ENCODE results near the gene JMJD8. TPM values are rescaled to one million over a fixed set of nuclear protein-coding genes. Genes with fewer than 3 reads are reported as not detected.
"Not testable (repeated sequence)": the region's sequence is repeated elsewhere in the genome, so short reads cannot be mapped to it uniquely, and the experiment has no call there.

Gene JMJD8
- total and polyA plus RNA-seq, 3 experiments from 2014 or later, result 53.0 to 56.6 (median 55.9) TPM

DNA sequence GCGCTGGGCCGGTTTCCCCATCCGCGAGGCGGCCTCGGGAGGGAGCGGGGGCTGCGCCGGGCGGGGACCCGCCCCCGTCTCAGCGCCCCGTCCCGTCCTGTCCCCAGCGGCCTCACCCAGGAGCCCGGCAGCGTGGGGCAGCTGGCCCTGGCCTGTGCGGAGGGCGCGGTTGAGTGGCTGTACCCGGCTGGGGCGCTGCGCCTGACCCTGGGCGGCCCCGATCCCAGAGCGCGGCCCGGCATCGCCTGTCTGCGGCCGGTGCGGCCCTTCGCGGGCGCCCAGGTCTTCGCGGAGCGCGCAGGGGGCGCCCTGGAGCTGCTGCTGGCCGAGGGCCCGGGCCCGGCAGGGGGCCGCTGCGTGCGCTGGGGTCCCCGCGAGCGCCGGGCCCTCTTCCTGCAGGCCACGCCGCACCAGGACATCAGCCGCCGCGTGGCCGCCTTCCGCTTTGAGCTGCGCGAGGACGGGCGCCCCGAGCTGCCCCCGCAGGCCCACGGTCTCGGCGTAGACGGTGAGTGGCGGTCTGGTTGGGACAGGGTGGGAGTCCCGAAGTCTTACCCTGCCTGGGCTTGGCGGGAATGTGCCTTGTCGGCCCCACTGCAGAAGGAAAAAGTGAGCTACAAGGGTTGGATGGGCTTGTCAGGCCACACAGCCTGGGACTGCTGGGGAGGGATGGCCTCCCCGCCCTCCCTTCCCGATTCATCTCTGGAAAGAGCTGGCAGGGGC is 31.5 kb upstream of the JMJD8 start:
- peaks cover 5% of the 10 kb centered on the region for H3K27me3 ChIP-seq (ENCODE audit: insufficient read depth, low read length, poor library complexity, severe bottlenecking)
- H3K9me3 Mint-ChIP-seq, result no peaks in the 10 kb centered on the region
- H3K9me3 ChIP-seq (ENCODE audit: low read length), result no peaks in the 10 kb centered on the region
- H3K4me3 ChIP-seq (ENCODE audit: low read length), result no peak overlapping the region
- H3K27ac Mint-ChIP-seq, result peak overlapping the region in 1 of 8 donors; percentile 30
- POLR2A ChIA-PET, result interaction anchor here (0.8 to 5.9 kb wide), 9 partner anchors 11 to 73 kb away, joined by 3 to 53 read pairs (median 5); partner anchors contain the start of genes CCDC78, CHTF18, CIAO3 and HAGHL
- H3K4me3 Mint-ChIP-seq, result peak overlapping the region; percentile 30 to 88 (median 58)
- H3K4me1 Mint-ChIP-seq, result peaks cover 15 to 32% (median 23%) of the 10 kb centered on the region in 3 donors
- H3K27me3 Mint-ChIP-seq, result peaks cover 0 to 7% of the 10 kb centered on the region in 2 donors
- no peaks in the 10 kb centered on the region for H3K36me3 ChIP-seq (ENCODE audit: insufficient read depth, low read length)
- DNase-seq, result no peak
- H3K36me3 Mint-ChIP-seq, result no peaks in the 10 kb centered on the region
- H3K27ac ChIP-seq (ENCODE audit: low read depth, low read length), result no peak overlapping the region
- CTCF ChIA-PET, result interaction anchor here (0.6 to 22.8 kb wide), 5 partner anchors 7 to 314 kb away, joined by 3 to 332 read pairs (median 59); partner anchors contain the start of genes ANTKMT, CCDC78, CHTF18 and CIAO3
- peaks cover 22% of the 10 kb centered on the region for H3K4me1 ChIP-seq (ENCODE audit: insufficient read depth, low read length)

DNA sequence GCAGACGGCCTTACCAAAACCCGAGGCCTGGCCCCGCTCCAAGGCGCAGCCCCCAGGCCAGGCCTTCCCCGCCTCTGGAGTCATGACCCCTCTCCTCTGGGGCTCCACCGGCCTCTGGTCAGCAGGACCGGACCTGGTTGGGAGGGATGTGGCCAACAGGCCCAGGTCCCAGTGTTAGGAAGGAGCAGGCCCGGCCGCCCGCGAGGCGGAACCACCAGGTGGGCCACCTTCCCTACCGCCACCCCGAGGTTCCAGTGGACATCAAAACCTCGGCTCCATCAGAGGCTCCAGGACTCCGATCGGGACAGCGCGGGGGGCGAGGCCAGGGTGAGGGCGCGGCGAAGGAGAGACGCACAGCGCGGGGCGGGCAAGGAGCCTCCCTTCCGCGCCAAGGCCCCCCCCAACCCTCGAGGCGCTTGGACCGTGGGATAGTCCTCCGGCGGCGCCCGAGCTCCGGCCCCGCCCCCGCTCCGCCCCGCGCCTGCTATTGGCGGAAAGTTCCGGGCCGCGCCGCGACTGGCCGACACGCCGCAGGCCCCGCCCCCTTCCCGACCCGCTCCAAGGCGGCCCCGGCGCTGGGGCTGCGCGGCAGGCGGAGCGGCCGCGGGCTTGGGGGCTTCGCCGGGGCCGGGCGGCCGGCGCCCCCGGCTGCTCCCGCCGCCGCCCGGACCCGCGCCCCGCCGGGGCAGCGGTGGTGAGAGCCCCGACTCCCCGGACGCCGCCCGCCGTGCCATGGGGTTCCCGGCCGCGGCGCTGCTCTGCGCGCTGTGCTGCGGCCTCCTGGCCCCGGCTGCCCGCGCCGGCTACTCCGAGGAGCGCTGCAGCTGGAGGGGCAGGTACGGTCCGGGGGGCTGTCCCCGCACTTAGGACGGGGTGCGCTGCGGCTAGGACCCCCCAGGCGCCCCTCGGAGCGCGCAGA is 30.7 kb upstream of the JMJD8 start, which contains the start of gene METRN:
METRN (plus strand) TSS at position 561 of the 919 bp plus-strand sequence; CDS start at position 733, 172 bp downstream.
- Histone ChIP-seq H3K27ac (ENCODE audit: low read depth, low read length) (no peak within 1 kb of the TSS), H3K36me3 (ENCODE audit: insufficient read depth, low read length) (no peaks in the 10 kb centered on the region), H3K4me3 (ENCODE audit: low read length) (no peak within 1 kb of the TSS), H3K4me1 (ENCODE audit: insufficient read depth, low read length) (peaks cover 14% of the 10 kb centered on the region), H3K9me3 (ENCODE audit: low read length) (no peaks in the 10 kb centered on the region), H3K27me3 (ENCODE audit: insufficient read depth, low read length, poor library complexity, severe bottlenecking) (peaks cover 13% of the 10 kb centered on the region)
- H3K27me3 Mint-ChIP-seq, result peaks cover 0 to 13% of the 10 kb centered on the region in 2 donors
- no peaks in the 10 kb centered on the region for H3K9me3 Mint-ChIP-seq
- H3K4me1 Mint-ChIP-seq, result peaks cover 11 to 25% (median 16%) of the 10 kb centered on the region in 3 donors
- CTCF ChIA-PET, result interaction anchor here (5.6 to 22.8 kb wide), 3 partner anchors 8 to 71 kb away, joined by 59 to 332 read pairs (median 108); partner anchors contain the start of genes ANTKMT, CCDC78, CHTF18 and CIAO3
- peak within 1 kb of the TSS; percentile 56 to 88 (median 58) for H3K4me3 Mint-ChIP-seq
- POLR2A ChIA-PET, result interaction anchor here (0.6 to 5.9 kb wide), 7 partner anchors 11 to 74 kb away, joined by 3 to 53 read pairs (median 5); partner anchors contain the start of genes CCDC78, CHTF18, CIAO3 and HAGHL
- no peaks in the 10 kb centered on the region for H3K36me3 Mint-ChIP-seq
- peak within 1 kb of the TSS in 1 of 8 donors; percentile 54 for H3K27ac Mint-ChIP-seq
- peak; percentile 84 to 90 (median 88) for DNase-seq

DNA sequence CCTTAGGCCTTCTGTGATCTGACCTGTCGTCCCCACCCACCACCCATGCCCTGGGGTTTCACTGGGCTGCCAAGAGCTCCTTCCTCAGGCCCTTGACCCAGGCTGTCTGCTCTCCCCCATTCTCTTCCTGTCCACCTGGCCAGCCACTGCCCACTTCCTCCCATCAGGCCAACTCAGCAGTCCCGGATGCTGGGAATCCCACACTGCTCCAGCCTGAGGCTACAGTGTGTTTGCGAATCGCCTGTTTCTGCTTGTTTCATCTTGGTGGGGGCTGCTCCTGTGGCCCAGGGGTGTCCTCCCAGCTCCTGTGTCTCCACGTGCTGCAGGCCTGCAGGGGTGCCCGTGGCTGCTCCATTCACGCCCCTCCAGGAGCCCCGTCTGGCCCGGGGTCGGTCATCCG is 29.9 kb upstream of the JMJD8 start:
- Histone ChIP-seq H3K36me3 (ENCODE audit: insufficient read depth, low read length) (no peaks in the 10 kb centered on the region), H3K9me3 (ENCODE audit: low read length) (no peaks in the 10 kb centered on the region), H3K27ac (ENCODE audit: low read depth, low read length) (no peak overlapping the region), H3K27me3 (ENCODE audit: insufficient read depth, low read length, poor library complexity, severe bottlenecking) (peaks cover 20% of the 10 kb centered on the region), H3K4me3 (ENCODE audit: low read length) (no peak overlapping the region), H3K4me1 (ENCODE audit: insufficient read depth, low read length) (peaks cover 7% of the 10 kb centered on the region)
- Mint-ChIP-seq H3K9me3 (no peaks in the 10 kb centered on the region), H3K36me3 (no peaks in the 10 kb centered on the region), H3K4me1 (peaks cover 6 to 18% (median 9%) of the 10 kb centered on the region in 3 donors), H3K27ac (peak overlapping the region in 1 of 8 donors; percentile 54), H3K4me3 (peak overlapping the region in 6 of 7 donors; percentile 29 to 83 (median 42)), H3K27me3 (peaks cover 2 to 20% of the 10 kb centered on the region in 2 donors)
- DNase-seq, result no peak
- ChIA-PET CTCF (interaction anchor here (0.9 to 22.8 kb wide), 4 partner anchors 9 to 71 kb away, joined by 3 to 332 read pairs (median 84); partner anchors contain the start of genes ANTKMT, CCDC78, CHTF18 and CIAO3), POLR2A (interaction anchor here (0.6 to 5.9 kb wide), 5 partner anchors 12 to 74 kb away, joined by 3 to 53 read pairs (median 5); partner anchors contain the start of genes CCDC78, CHTF18, HAGHL and RPUSD1)

DNA sequence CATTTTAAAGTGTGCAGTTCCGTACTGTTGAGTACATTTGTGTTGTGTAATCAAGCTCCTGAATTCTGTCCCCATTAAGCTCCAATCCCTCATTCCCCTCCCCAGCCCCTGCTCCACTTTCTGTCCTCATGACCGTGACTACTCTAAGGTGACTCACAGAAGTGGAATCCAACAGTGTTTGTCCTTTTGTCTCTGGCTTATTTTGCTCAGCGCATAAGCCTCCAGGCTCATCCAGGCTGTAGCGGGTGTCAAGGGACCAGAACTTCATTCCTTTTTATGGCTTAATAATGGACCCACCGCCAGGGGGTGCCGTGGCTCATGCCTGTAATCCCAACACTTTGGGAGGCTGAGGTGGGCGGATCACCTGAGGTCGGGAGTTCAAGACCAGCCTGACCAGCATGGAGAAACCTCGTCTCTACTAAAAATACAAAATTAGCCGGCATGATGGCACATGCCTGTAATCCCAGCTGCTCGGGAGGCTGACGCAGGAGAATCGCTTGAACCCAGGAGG is 28.7 kb upstream of the JMJD8 start:
- CTCF ChIA-PET, result interaction anchor here (0.7 to 22.8 kb wide), 14 partner anchors 10 to 387 kb away, joined by 3 to 332 read pairs (median 4); partner anchors contain the start of genes ANTKMT, CCDC78, CHTF18 and CIAO3
- H3K36me3 Mint-ChIP-seq; H3K4me3 ChIP-seq (ENCODE audit: low read length); H3K9me3 ChIP-seq (ENCODE audit: low read length); H3K36me3 ChIP-seq (ENCODE audit: insufficient read depth, low read length); H3K4me1 ChIP-seq (ENCODE audit: insufficient read depth, low read length); H3K27ac ChIP-seq (ENCODE audit: low read depth, low read length); H3K9me3 Mint-ChIP-seq: not testable (repeated sequence)
- Mint-ChIP-seq H3K27me3 (peaks cover 14 to 33% of the 10 kb centered on the region in 2 donors), H3K4me3 (peak overlapping the region in 2 of 7 donors; percentile 26 to 65), H3K4me1 (peaks cover 3 to 12% (median 4%) of the 10 kb centered on the region in 3 donors), H3K27ac (peak overlapping the region in 1 of 8 donors; percentile 54)
- POLR2A ChIA-PET, result interaction anchor here (0.7 to 5.9 kb wide), 3 partner anchors 13 to 72 kb away, joined by 3 to 53 read pairs (median 3); partner anchors contain the start of genes CCDC78 and HAGHL
- H3K27me3 ChIP-seq (ENCODE audit: insufficient read depth, low read length, poor library complexity, severe bottlenecking), result peaks cover 33% of the 10 kb centered on the region
- DNase-seq, result peak in 2 of 5 donors; percentile 30 to 38

DNA sequence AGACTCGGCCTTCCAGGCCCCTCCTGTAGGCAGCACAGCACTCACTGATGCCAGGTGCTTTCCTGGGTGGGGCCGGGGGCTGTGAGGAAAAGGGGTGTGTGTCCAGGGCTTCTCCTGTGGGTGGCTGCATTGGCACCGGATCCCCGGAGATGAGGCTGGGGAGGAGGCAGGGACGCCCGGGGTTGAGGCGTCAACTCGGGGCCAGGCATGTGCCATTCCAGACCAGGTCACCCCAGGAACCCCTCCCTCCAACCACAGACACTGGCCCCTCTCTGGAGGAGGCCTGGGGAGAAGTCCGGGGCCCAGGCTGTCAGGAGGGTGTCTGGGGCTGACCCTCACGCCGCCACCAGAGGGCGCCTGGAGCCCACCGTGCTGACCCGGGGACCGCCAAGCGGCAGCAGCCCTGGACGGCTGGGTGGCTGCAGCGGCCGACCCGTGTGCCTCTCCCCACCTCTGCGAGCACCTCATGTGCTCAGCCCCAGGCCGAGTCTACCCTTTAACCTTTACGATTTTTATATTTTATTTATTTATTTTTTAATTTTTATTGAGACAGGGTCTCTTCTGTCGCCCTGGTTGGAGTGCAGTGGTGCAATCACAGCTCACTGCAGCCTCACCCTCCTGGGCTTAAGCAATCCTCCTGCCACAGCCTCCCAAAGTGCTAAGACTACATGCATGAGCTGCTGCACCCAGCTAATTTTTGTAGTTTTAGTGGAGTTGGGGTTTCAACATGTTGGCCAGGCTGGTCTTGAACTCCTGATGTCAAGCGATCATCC is 27.6 kb upstream of the JMJD8 start:
- Histone ChIP-seq H3K4me1 (ENCODE audit: insufficient read depth, low read length) (peaks cover 4% of the 10 kb centered on the region), H3K9me3 (ENCODE audit: low read length) (no peaks in the 10 kb centered on the region), H3K27me3 (ENCODE audit: insufficient read depth, low read length, poor library complexity, severe bottlenecking) (peaks cover 40% of the 10 kb centered on the region), H3K27ac (ENCODE audit: low read depth, low read length) (no peak overlapping the region), H3K4me3 (ENCODE audit: low read length) (no peak overlapping the region), H3K36me3 (ENCODE audit: insufficient read depth, low read length) (no peaks in the 10 kb centered on the region)
- H3K4me3 Mint-ChIP-seq, result peak overlapping the region in 1 of 7 donors; percentile 22
- no peaks in the 10 kb centered on the region for H3K36me3 Mint-ChIP-seq
- H3K9me3 Mint-ChIP-seq, result no peaks in the 10 kb centered on the region
- CTCF ChIA-PET, result interaction anchor here (0.7 to 22.8 kb wide), 15 partner anchors 8 to 388 kb away, joined by 3 to 332 read pairs (median 4); partner anchors contain the start of genes ANTKMT, CCDC78, CHTF18 and CIAO3
- no peak overlapping the region for H3K27ac Mint-ChIP-seq
- POLR2A ChIA-PET, result interaction anchor here (0.7 to 0.9 kb wide), 2 partner anchors 16 to 74 kb away, joined by 3 read pairs; no protein-coding TSS in a partner anchor
- peaks cover 3 to 15% (median 4%) of the 10 kb centered on the region in 3 donors for H3K4me1 Mint-ChIP-seq
- DNase-seq, result peak; percentile 72 to 83 (median 76)
- peaks cover 20 to 41% of the 10 kb centered on the region in 2 donors for H3K27me3 Mint-ChIP-seq

DNA sequence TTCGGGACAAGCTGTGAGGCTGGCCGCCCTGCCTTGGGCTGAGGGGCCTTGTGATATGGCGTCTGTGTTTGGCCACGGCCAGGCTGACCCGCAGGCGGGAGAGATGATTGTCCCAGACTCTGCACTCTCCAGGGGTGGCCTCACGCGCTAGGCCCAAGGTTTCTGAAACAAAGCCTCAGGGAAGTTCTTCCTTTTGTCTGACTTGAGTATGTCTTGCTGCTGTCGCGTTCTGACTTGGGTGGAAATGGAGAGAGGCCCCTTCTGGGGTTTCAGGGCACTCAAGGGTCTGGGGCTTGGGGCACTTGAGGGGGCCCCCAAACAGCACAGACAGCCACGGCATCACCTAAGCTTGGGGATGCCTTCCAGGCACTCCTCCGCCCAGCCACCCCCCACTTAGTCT is 26.9 kb upstream of the JMJD8 start:
- peaks cover 40% of the 10 kb centered on the region for H3K27me3 ChIP-seq (ENCODE audit: insufficient read depth, low read length, poor library complexity, severe bottlenecking)
- Mint-ChIP-seq H3K4me1 (peaks cover 1 to 17% (median 4%) of the 10 kb centered on the region in 3 donors), H3K36me3 (no peaks in the 10 kb centered on the region), H3K4me3 (no peak overlapping the region), H3K9me3 (no peaks in the 10 kb centered on the region), H3K27me3 (peaks cover 25 to 46% of the 10 kb centered on the region in 2 donors), H3K27ac (no peak overlapping the region)
- DNase-seq, result no peak
- H3K36me3 ChIP-seq (ENCODE audit: insufficient read depth, low read length), result no peaks in the 10 kb centered on the region
- H3K4me1 ChIP-seq (ENCODE audit: insufficient read depth, low read length), result peaks cover 4% of the 10 kb centered on the region
- no peak overlapping the region for H3K27ac ChIP-seq (ENCODE audit: low read depth, low read length)
- ChIA-PET POLR2A (no interaction called here), CTCF (interaction anchor here (1.2 to 22.8 kb wide), 5 partner anchors 10 to 74 kb away, joined by 3 to 332 read pairs (median 8); partner anchors contain the start of genes ANTKMT, CCDC78, CHTF18 and CIAO3)
- H3K4me3 ChIP-seq (ENCODE audit: low read length), result no peak overlapping the region
- H3K9me3 ChIP-seq (ENCODE audit: low read length), result no peaks in the 10 kb centered on the region

All from CD8-positive, alpha-beta memory T cell (primary cell).